NT2/D1 (cell line): ENCODE measurements around the gene ABCA4.

ENCODE experiments used
- YY1 ChIP-seq: IDR thresholded peaks from 2 replicates; pipeline ENCODE4 v1.6.1; 2011; ENCODE audit not compliant: insufficient read length, insufficient read depth
- ZNF274 ChIP-seq: IDR thresholded peaks from 2 replicates; pipeline ENCODE4 v1.6.1; 2011; ENCODE audit warnings: mild to moderate bottlenecking, low read depth, low read length

- TF ChIP-seq ZNF274 (no peak), YY1 (no peak)
These were observed 75.4 kb downstream of the ABCA4 start for GRCh38 chr1:94045465-94046056.
